ENCODE measurements around the gene ERN2.
"Not testable (repeated sequence)": the region's sequence is repeated elsewhere in the genome, so short reads cannot be mapped to it uniquely, and the experiment has no call there.

The ERN2 gene

DNA sequence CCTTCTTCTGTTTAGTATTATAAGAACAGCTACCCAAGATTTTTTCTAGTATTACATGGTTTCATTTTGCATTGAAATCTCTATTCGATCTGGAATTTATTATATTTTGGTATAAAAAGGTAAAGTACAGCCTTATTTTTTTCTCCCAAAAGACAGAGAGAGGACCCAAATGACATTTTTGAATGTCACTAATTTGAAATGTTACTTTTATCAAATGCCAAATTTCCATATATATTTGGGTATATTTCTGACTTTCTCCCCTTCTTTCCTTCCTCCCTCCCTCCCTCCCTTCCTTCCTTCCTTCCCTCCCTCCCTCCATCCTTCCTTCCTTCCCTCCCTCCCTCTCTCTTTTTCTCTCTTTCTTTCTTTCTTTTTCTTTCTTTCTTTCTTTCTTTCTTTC is 35.6 kb upstream of the ERN2 start:
- TF ChIP-seq, protein P1, sequence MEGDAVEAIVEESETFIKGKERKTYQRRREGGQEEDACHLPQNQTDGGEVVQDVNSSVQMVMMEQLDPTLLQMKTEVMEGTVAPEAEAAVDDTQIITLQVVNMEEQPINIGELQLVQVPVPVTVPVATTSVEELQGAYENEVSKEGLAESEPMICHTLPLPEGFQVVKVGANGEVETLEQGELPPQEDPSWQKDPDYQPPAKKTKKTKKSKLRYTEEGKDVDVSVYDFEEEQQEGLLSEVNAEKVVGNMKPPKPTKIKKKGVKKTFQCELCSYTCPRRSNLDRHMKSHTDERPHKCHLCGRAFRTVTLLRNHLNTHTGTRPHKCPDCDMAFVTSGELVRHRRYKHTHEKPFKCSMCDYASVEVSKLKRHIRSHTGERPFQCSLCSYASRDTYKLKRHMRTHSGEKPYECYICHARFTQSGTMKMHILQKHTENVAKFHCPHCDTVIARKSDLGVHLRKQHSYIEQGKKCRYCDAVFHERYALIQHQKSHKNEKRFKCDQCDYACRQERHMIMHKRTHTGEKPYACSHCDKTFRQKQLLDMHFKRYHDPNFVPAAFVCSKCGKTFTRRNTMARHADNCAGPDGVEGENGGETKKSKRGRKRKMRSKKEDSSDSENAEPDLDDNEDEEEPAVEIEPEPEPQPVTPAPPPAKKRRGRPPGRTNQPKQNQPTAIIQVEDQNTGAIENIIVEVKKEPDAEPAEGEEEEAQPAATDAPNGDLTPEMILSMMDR (conservative IDR thresholded peaks at IDR 0.05; ENCODE audit: low read length), result no peak
- no peak for DNase-seq (ENCODE audit: low read depth)
- H3K4me3 ChIP-seq (ENCODE audit: low read length), result no peak overlapping the region

DNA sequence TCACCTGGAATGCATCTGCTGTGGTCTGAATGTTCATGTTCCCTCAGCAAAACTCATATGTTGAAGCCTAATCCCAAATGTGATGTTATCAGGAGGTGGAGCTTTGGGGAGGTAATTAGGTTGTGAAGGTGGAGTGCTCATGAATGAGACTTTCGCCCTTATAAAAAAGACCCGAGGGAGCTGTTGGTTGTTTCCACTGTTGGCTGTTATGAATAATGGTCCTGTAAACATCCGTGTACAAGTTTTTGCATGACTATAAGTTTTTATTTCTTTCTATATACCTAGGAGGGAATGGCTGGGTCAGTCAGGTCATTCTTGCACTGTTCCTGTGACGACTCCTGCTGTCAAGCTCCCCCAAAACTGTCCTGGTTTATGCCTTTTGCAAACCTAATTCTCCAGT is 32.2 kb upstream of the ERN2 start:
- H3K4me3 ChIP-seq (ENCODE audit: low read length), result no peak overlapping the region
- DNase-seq (ENCODE audit: low read depth), result no peak
- TF ChIP-seq, protein P1 (conservative IDR thresholded peaks at IDR 0.05; ENCODE audit: low read length), result no peak

DNA sequence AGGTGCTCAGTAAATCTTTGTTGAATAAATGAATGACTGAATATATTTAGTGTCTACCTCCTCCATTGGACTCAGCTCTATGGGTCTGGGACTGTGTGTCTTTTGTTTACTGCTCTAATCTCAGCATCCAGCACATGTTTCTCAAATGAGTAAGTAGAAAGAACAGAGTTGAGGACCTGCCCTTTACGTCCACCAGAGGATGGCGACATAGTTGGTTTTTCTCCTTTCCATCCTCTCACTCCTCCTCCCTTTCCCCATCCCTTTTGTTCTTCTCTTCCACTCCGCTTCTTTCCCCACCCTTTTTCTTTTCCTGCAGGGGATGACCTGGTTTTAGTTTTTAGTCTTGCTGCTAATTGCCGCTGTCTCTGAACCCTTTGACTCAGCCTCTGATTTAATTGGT is 29.7 kb upstream of the ERN2 start:
- H3K4me3 ChIP-seq (ENCODE audit: low read length), result no peak overlapping the region
- no peak for DNase-seq (ENCODE audit: low read depth)
- TF ChIP-seq, protein P1 (conservative IDR thresholded peaks at IDR 0.05; ENCODE audit: low read length), result no peak

DNA sequence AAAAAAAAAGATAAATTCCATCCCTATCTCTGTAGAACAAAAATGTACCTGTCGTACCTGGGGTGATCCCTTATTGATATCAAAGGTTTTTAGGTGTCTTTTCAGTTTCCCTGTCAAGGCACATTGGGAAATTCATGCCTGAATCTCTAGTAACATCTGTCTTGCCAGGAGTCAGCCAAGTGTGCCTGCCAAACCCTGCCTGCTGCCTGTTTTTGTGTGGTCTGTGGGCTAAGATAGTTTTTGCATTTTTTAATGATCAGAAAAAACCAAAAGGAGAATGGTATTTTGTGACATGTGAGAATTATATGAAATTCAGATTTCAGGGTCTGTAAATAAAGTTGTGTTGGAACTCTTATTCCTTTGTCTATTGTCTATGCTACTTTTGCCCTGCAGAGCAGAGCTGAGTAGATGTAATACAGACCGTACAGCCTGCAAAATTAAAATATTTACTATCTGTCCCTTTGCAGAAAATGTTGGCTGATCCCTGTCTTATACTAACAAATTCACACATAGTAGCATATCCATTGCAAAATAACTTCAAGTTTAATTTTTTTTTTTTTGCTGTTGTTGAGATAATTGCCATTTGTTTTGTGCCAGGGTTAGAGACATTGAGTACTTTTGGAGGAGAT is 28.8 kb upstream of the ERN2 start:
- TF ChIP-seq, protein P1 (conservative IDR thresholded peaks at IDR 0.05; ENCODE audit: low read length), result no peak
- H3K4me3 ChIP-seq (ENCODE audit: low read length), result no peak overlapping the region
- DNase-seq (ENCODE audit: low read depth), result no peak

DNA sequence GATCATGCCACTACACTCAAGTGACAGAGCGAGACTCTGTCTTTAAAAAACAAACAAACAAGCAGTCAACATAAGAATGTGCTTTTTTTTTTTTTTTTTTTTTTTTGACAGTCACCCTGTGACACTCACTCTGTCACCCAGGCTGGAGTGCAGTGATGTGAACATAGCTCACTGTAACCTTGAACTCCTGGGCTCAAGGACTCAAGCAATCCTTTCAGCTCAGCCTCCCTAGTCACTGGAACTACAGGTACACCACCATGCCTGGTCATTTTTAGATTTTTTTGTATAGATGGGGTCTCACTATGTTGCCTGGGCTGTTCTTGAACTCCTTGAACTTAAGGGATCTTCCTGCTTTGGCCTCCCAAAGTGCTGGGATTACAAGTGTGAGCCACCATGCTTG is 26.5 kb upstream of the ERN2 start:
- TF ChIP-seq, protein P1 (conservative IDR thresholded peaks at IDR 0.05; ENCODE audit: low read length), result no peak
- no peak for DNase-seq (ENCODE audit: low read depth)
- no peak overlapping the region for H3K4me3 ChIP-seq (ENCODE audit: low read length)

DNA sequence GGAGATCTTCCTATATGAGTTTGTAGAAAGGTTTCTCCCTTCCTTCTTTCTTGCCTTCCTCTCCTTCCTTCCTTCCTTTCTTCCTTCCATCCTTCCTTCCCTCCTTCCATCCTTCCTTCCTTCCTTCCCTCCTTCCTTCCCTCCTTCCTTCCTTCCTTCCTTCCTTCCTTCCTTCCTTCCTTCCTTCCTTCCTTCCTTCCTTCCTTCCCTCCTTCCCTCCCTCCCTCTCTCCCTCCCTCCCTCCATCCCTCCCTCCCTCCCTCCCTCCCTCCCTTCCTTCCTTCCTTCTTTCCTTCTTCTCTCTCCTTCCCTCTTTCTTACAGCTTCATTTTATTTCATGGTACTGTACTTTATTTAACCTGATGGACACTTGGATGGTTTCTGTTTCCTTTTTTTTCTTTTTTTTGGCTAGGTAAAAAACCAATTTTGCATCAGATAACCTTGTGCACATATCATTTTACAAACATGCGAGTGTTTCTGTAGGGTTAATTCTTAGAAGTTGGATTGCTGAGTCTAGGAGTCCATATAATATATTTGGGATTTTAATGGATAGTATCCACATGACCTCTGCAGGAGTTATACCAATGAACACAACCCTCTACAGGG is 24.5 kb upstream of the ERN2 start:
- not testable (repeated sequence) for DNase-seq (ENCODE audit: low read depth); H3K4me3 ChIP-seq (ENCODE audit: low read length)

DNA sequence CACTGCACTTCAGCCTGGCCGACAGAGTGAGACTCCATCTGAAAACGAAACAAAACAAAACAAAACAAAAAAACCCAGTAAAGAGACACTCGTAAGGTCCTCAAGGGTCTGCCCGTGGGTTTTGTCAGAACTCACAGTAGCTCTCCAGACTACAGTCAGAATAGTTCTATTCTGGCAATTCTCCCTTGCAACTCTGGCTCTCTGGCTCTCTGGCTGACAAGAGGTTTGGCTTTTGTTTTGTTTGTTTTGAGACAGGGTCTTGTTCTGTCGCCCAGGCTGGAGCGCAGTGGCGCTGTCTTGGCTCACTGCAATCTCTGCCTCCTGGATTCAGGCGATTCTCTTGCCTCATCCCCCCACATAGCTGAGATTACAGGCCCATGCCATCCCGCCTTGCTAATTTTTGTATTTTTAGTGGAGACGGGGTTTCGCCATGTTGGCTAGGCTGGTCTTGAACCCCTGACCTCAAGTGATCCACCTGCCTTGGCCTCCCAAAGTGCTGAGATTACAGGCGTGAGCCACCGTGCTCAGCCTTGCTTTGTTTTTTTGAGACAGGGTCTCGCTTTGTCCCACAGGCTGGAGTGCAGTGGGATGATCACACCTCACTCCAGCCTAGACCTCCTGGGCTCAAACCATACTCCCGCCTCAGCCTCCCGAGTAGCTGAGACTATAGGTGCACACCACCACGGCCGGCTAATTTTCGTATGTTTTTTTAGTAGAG is 21.3 kb upstream of the ERN2 start:
- H3K4me3 ChIP-seq (ENCODE audit: low read length), result no peak overlapping the region
- no peak for DNase-seq (ENCODE audit: low read depth)
- TF ChIP-seq, protein P1 (conservative IDR thresholded peaks at IDR 0.05; ENCODE audit: low read length), result no peak
